Measurements from ENCODE around the gene XIRP1. TPM values are rescaled to one million over a fixed set of nuclear protein-coding genes. Genes with fewer than 3 reads are reported as not detected.

Gene XIRP1
- total RNA-seq, 4 donors from 2014 or later: 0.76 TPM; not detected in 3

DNA sequence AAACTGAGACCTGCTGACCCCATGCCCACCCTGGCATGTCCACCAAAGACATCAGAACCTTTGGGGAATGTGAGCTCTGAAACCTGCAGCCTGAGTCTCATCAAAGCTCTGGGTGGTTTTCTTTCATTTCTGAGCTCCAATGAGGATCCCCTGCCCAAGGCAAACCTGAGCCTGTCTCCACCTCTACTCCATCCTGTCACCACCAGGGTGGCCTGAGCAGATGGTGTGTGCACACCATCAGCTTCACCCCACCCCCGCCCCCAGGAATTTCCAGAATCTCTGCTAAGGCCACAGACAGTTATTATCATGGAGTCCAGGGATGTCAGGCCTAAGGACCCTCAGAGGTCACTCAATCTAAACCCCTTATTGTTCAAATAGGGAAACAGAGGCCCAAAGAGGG lies 1.3 kb downstream of the XIRP1 start:
- no peak for DNase-seq
- TF ChIP-seq POLR2A (IDR thresholded peaks at IDR 0.05) (no peak), CTCF (IDR thresholded peaks at IDR 0.05) (no peak)

DNA sequence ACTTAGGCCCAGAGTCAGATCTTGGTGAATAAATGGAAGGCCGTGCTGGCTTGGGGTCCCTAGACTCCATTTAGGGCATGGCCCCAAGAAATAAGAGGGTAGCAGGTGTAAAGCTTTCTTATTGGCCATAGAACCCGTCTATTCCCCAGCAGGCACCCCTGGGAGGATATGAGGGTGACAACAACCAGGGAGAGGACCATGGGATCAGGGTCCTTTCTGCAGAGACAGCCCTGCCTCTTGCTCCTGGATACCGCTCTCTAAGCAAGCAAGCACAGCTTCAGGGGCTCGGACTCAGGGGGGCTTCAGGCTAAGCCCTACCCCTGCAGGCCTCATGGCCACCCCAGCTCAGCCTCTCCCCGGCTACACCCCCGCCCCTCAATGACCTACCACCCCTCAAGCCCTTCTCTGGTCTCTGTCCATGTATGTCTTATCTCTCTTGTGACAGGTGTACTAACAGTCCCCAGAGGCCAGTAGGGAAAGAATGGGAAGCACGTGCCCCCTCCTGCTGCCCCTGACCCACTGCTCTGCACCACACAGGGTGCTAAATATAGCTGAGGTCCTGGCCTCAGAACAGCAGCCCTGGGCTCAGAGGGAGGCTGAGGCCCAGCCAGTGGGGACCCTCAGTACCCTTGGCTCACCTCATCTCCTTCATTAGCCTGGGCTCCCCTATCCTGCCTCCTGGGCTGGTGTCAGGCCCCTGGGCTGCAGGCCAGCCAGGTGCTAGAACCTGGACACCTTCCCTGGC lies 1.9 kb downstream of the XIRP1 start:
- H3K27ac ChIP-seq: no peak overlapping the region
- no peaks in the 10 kb centered on the region for H3K36me3 ChIP-seq
- H3K9me3 ChIP-seq: no peaks in the 10 kb centered on the region
- H3K4me3 ChIP-seq: no peak overlapping the region
- no peak for DNase-seq
- H3K27me3 ChIP-seq: no peaks in the 10 kb centered on the region
- no peaks in the 10 kb centered on the region for H3K4me1 ChIP-seq
- no peak for TF ChIP-seq POLR2A (IDR thresholded peaks at IDR 0.05)
- TF ChIP-seq CTCF (IDR thresholded peaks at IDR 0.05): no peak

More for the DNA sequence above, 1.3 kb downstream of the XIRP1 start:
- Histone ChIP-seq H3K9me3 (no peaks in the 10 kb centered on the region), H3K4me3 (no peak overlapping the region), H3K27me3 (no peaks in the 10 kb centered on the region), H3K4me1 (no peaks in the 10 kb centered on the region), H3K27ac (no peak overlapping the region), H3K36me3 (no peaks in the 10 kb centered on the region)

- Histone ChIP-seq H3K27me3 (no peaks in the 10 kb centered on the region), H3K4me3 (no peak overlapping the region), H3K27ac (no peak overlapping the region), H3K36me3 (no peaks in the 10 kb centered on the region), H3K9me3 (no peaks in the 10 kb centered on the region), H3K4me1 (no peaks in the 10 kb centered on the region)
- peak in 2 of 3 donors; percentile 50 to 80 for DNase-seq
- peak; percentile 66 to 85 (median 78) for TF ChIP-seq CTCF (IDR thresholded peaks at IDR 0.05)
- no peak for TF ChIP-seq POLR2A (IDR thresholded peaks at IDR 0.05)
These were observed 2.5 kb downstream of the XIRP1 start for GRCh38 chr3:39189959-39190269.

- no peak overlapping the region for H3K27ac ChIP-seq
- H3K9me3 ChIP-seq: no peaks in the 10 kb centered on the region
- H3K36me3 ChIP-seq: no peaks in the 10 kb centered on the region
- H3K4me1 ChIP-seq: no peaks in the 10 kb centered on the region
- no peaks in the 10 kb centered on the region for H3K27me3 ChIP-seq
- DNase-seq: no peak
- TF ChIP-seq POLR2A (IDR thresholded peaks at IDR 0.05) (no peak), CTCF (IDR thresholded peaks at IDR 0.05) (no peak)
- no peak overlapping the region for H3K4me3 ChIP-seq
These were observed 3.0 kb downstream of the XIRP1 start for GRCh38 chr3:39189150-39189958.

GRCh38 chr3:39188271-39189149 lies 3.9 kb downstream of the XIRP1 start:
- Histone ChIP-seq H3K36me3 (no peaks in the 10 kb centered on the region), H3K27ac (no peak overlapping the region), H3K9me3 (no peaks in the 10 kb centered on the region), H3K27me3 (no peaks in the 10 kb centered on the region), H3K4me3 (no peak overlapping the region), H3K4me1 (no peaks in the 10 kb centered on the region)
- no peak for DNase-seq
- TF ChIP-seq POLR2A (IDR thresholded peaks at IDR 0.05) (no peak), CTCF (IDR thresholded peaks at IDR 0.05) (no peak)

All from Peyer's patch (tissue), 4 donors.